HUDEP-2 (cell line): ENCODE data around the gene LGI4.
"Not testable (repeated sequence)": the region's sequence is repeated elsewhere in the genome, so short reads cannot be mapped to it uniquely, and the experiment has no call there.

Experiments used
- DNase-seq, 76 experiments: peaks; one replicate each; lab custom pipeline; 2025; ENCODE audit not compliant: unreplicated experiment in 76 of 76; lab: John Stamatoyannopoulos, UW

The LGI4 gene

DNA sequence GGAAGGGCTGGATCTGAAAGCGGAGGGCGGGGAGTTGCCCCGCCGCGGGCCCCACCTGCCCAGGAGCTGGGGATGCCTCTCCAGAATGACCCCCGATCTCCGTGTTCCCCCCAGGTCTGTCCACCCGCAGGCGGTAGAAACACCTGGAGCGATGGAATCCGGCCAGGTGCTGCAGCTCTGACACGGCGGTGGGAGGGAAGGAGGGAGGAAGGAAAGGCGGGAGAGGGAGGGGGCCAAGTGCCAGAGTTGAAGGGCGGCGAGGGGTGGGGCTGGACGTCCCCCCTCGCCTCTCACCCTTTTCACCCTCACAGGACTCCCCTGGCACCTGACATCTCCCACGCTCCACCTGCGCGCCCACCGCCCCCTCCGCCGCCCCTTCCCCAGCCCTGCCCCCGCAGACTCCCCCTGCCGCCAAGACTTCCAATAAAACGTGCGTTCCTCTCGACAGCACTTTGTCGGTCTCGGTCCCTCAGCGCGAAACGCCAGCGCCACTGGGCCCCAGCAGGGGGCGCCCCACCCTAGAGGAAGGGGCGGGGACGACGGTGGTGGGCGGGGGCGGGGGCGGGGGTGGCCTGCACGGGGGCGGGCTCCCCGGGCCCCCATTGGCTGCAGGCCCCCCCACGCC lies 7.9 kb upstream of the LGI4 start:
- DNase-seq = peak in 57 of 76 experiments; percentile 4 to 78 (median 43)

GRCh38 chr19:35141837-35142605 lies 7.2 kb upstream of the LGI4 start:
- peak in 6 of 76 experiments; percentile 12 to 50 (median 42) for DNase-seq

GRCh38 chr19:35140962-35141836 lies 6.3 kb upstream of the LGI4 start:
- DNase-seq = peak in 74 of 76 experiments; percentile 71 to 99 (median 96)

DNA sequence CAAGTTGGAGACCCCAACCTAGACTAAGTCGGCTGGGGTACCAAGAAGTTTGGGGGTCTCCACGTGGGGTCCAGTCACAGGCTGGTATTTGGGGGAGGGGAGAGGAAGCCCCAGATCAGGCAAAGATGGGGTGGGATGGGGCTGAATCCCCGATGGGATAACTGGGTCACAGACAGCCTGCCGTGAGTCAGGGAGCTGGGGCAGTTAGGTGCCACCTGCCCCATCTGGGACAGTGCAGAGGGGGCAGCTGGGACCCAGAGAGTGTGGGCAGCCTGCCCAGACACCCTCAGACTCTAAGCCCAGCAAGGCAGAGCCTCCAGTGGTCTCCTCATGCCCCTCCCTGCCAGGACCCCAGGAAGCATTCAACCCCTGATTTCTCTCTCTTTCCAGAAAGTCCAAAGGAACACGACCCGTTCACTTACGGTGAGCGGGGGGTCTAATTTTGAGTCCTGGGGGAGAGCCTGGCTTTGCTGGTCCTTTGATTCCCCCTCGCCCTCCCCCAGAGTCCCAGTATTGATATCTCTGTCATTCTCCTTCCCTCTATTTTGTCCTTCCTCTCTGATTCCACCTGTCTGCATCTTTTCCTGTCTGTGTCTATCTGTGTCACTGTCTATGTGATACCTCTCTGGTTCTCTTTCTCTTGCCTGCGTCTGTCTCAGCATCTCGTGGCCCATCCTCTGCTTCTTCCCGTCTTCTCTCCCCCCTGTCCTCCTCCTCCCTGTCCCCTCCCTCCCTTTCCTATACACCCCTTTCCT lies 5.5 kb upstream of the LGI4 start:
- DNase-seq = no peak

DNA sequence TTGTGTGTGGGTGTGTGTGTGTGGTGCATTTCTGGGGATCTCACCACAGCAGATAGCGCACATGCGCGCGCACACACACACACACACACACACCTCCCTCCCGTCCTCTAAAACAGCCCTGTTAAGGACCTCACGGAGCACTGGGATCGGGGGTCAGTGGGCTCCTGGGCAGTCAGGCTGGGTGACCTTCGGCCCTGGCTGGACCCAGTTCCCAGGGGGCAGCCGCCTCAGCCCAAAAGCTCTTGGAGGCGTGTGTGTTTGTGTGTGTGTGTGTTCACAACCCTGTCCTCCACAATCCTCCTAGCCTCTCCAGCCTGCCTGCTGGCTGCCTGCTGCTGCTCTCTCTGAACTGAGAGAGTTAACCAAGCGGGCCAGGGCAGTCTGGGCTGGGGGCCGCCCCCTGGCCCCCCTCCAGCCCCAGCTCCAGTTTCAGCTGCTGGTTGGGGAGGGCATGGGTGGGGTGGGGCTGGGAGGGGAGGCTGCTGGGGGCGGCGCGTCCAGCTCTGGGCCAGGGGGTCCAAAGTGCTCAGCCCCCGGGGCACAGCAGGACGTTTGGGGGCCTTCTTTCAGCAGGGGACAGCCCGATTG lies 3.5 kb upstream of the LGI4 start, which contains the start of gene FXYD1:
TSS of gene FXYD1 (plus strand) at position 520 of the 588 bp plus-strand sequence. CDS start 1,256 bp downstream, outside the sequence.
- no peak for DNase-seq

DNA sequence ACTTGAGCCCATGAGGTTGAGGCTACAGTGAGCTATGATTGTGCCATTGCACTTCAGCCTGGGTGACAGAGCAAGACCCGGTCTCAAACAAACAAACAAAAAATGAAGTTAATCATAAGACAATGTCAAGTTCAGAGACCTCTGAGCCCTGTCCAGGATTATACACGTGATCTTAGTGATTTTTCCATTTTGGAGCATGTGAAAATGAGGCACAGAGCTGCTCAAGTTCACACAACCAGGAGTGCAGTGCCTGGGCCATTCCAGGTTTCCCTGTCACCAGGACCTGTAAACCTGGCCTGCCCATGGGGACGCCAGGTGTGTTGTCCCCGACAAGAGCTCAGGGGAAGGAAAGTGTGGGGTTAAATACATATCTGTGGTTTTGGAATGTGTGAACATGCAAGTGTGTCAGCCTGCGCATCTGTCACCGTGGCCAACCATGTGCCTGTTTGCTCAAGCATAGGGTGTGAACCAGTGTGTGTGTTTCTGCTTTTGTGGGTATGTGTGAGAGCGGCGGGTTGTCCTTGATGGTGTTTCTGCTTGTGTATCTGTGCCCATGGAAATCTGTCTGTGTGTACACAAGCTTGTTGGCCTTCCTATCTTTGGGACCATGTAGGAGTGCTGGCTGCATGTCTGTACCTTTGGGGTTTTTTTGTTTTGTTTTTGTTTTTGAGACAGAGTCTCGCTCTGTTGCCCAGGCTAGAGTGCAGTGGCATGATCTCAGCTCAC lies 2.3 kb upstream of the LGI4 start:
- DNase-seq = no peak

DNA sequence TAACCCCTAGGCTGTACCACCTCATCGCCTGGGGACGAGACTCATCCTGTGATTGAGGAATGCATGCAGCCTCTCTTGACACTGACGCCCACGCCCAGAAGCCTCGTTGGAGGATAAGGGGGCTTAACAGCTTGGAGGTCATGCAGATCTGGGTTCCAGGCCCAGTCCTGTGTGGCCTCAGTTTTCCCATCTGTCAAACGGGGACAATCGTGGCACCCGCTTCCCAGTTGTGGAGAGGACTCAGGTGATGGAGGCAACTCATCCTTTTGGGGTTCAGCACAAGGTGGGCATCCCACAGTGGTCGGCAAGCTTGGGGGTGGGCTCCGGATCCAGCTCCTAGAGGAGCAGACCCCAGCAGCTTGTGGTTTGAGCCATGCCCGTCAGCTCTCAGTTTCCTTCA lies 1.4 kb upstream of the LGI4 start:
- no peak for DNase-seq

DNA sequence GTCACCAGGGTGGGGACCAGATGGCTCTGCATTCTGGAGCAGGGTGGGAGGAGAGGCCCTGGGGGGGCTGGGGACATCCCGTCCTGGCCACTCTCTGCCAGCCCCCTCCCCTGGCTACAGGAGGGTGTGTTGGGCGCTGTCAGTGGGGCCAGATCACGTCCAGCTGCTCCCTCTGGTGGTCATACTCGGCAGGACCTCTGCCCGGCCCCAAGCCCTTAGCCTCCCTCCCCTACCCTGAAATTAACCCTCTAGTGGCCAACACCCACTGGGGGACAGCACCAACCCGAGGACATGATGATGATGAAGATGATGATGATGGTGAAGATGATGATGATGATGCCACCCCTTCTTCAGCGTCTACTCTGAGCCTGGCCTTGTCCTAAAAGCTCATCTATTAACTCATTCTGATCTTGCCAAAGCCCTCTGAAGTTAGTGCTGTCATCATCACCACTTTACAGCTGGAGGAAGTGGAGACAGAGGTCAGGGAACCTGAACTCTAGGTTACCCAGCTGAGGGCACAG lies 590 bp upstream of the LGI4 start:
- peak in 64 of 76 experiments; percentile 15 to 78 (median 56) for DNase-seq

DNA sequence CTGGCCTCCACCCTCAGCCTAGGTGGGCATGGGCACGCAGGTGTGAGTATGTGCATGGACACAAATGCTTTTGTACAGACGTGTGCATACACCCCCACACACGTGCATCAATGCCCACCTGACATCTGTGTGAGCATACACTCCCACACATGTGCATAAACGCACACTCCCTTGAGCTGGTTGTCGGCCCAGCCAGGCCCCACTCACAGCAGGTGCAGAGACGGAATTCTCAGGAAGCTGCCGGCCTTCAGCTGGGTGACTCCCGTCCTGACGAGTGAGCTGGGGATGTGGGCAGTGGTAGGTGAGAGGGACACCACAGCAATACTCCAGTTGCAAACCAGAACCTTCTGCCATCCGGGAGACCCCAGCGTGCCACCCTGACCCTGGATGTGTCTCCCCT lies 1.0 kb downstream of the LGI4 start:
- DNase-seq = no peak

GRCh38 chr19:35132254-35132653 lies 2.6 kb downstream of the LGI4 start:
- no peak for DNase-seq

- DNase-seq = no peak
These were observed 3.8 kb downstream of the LGI4 start for GRCh38 chr19:35130761-35131720.

DNA sequence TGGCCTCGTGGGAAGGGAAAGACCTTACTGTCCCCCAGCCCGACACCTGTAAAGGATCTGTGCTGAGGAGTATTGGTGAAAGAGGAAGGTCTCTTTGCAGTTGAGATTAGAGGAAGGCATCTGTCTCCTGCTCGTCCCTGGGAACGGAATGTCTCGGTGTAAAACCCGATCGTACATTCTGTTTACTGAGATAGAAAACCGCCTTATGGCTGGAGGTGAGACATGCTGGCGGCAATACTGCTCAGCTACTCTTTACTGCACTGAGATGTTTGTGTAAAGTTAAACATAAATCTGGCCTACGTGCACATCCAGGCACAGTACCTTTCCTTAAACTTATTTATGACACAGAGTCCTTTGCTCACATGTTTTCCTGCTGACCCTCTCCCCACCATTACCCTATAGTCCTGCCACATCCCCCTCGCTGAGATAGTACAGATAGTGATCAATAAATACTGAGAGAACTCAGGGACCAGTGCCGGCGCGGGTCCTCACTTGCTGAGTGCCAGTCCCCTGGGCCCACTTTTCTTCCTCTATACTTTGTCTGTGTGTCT lies 5.1 kb downstream of the LGI4 start:
- DNase-seq = not testable (repeated sequence)

DNA sequence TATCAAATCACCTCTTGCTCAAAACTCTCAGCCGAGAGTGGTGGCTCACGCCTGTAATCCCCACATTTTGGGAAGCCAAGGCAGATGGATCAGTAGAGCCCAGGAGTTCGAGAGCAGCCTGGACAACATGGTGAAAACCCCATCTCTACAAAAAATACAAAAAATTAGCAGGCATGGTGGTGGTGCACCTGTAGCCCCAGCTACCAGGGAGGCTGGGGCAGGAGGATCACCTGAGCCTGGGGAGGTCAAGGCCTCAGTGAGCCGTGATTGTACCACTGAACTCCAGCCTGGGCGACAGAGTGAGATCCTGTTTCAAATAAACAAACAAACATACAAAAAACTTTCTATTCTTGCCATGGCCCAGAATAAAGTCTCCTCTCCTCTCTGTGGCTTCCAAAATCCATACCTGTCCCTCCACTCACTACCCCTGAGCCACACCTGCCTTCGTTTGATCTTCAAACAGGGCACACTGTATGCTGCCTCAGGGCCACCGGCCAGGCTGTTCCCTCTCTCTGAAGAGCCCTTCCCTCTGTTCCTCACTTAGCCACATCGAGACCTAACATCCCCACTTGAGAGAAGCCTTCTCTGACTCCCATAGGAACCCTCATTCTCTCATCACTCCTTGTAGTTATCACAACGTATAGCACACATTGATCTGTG lies 6.3 kb downstream of the LGI4 start:
- DNase-seq = no peak

GRCh38 chr19:35127871-35128270 lies 7.0 kb downstream of the LGI4 start:
- no peak for DNase-seq

- no peak for DNase-seq
These were observed 8.3 kb downstream of the LGI4 start for GRCh38 chr19:35126624-35126959.

DNA sequence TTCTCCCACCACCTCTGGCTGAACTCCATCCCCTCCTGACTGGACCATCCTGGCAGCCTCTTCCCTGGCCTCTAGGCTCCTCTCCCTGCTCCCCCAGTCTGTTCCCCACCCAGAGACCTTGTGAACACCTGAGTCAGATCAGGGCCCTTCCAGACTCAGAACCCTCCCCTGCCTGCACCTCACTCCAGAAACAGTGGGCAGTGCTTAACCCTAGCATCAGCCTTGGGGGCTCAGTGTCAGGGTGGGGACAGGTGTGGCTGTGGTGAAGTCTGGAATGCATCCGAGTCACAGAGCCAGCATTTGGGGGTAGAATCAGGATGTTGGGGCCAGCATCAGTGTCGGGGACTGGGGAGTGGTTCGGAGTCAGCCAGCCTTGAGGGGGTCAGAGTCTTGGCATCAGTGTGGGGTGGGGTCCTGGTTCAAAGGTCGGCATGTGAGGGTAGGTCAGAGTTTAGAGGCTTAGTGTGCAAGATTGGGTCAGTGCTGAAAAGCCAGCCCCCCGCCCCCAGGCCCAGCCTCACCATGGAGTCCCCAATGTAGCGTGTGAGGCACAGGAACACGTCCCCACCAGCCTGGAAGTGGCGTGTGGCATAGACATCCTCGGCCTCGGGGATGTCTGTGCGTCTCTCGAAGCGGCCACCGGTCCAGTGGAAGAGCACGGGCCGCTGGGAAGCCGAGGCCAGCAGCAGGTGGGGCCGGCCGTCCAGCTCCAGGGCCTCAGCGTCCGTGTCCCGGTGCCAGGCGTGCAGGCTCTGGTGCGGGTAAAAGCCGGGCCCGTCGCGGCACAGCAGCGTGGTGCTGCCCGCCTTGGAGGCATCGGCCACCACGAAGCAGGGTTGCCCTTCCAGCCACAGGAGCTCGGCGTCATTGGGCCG lies 8.9 kb downstream of the LGI4 start:
- no peak for DNase-seq
